AG10803 (cell line): ENCODE data around the gene SNU13.
"Not testable (repeated sequence)": the region's sequence is repeated elsewhere in the genome, so short reads cannot be mapped to it uniquely, and the experiment has no call there.

ENCODE experiments used
- DNase-seq: peaks from one replicate; pipeline ENCODE4 v3.0.0; 2010; ENCODE audit warnings: low read depth
- H3K4me3 ChIP-seq: 2 replicates; pipeline ENCODE4 v1.5.1; 2011; ENCODE audit warnings: mild to moderate bottlenecking, low read length, control low read depth
- CTCF ChIP-seq: conservative IDR thresholded peaks from 2 replicates; pipeline ENCODE4 v1.5.1; 2011; ENCODE audit warnings: mild to moderate bottlenecking, low read length, control low read depth, inconsistent platforms

Gene SNU13

GRCh38 chr22:41664490-41664889, 24.2 kb downstream of the SNU13 start:
- H3K4me3 ChIP-seq = no peak overlapping the region
- no peak for DNase-seq
- no peak for TF ChIP-seq CTCF

- H3K4me3 ChIP-seq, DNase-seq: not testable (repeated sequence)
Observed at GRCh38 chr22:41663594-41663993, 25.1 kb downstream of the SNU13 start.

- no peak for DNase-seq
- H3K4me3 ChIP-seq = no peak overlapping the region
Observed at GRCh38 chr22:41661713-41662112, 27.0 kb downstream of the SNU13 start.

GRCh38 chr22:41661088-41661487, 27.6 kb downstream of the SNU13 start:
- H3K4me3 ChIP-seq = no peak overlapping the region
- no peak for TF ChIP-seq CTCF
- DNase-seq = no peak

More at GRCh38 chr22:41661713-41662112, 27.0 kb downstream of the SNU13 start:
- TF ChIP-seq CTCF = no peak

- no peak for DNase-seq
- no peak for TF ChIP-seq CTCF
- no peak overlapping the region for H3K4me3 ChIP-seq
Observed at GRCh38 chr22:41660416-41660815, 28.3 kb downstream of the SNU13 start.

- no peak for TF ChIP-seq CTCF
- H3K4me3 ChIP-seq = no peak overlapping the region
- no peak for DNase-seq
Observed at GRCh38 chr22:41659941-41660340, 28.7 kb downstream of the SNU13 start.

GRCh38 chr22:41658869-41659268, 29.8 kb downstream of the SNU13 start:
- no peak for TF ChIP-seq CTCF
- no peak overlapping the region for H3K4me3 ChIP-seq
- no peak for DNase-seq

- no peak for TF ChIP-seq CTCF
- no peak for DNase-seq
- no peak overlapping the region for H3K4me3 ChIP-seq
Observed at GRCh38 chr22:41657709-41658108, 31.0 kb downstream of the SNU13 start.
